Adrenal gland (tissue), 12 donors: ENCODE results near the gene PRKCB. TPM values are rescaled to one million over a fixed set of nuclear protein-coding genes. Genes with fewer than 3 reads are reported as not detected.

Experiments used
- DNase-seq, 7 donors: peaks; one replicate each; pipeline ENCODE4 v3.0.0-alpha.2; 2019 to 2020
- H3K27ac ChIP-seq, 5 donors: fragments of 200-600 bp; sonication (generic) in 4 of 5; 1 replicate in 3 of 5; 2 replicates in 2 of 5; pipeline versions ENCODE4 v1.5.1 to v1.8.0; 2016 to 2020; ENCODE audit warnings: mild to moderate bottlenecking in 1 of 5
- H3K27me3 ChIP-seq: fragments of 200-600 bp; 2 replicates; pipeline ENCODE4 v1.8.0; 2021
- H3K36me3 ChIP-seq, 2 donors: fragments of 200-600 bp; replicated peaks in 1 of 2; 1 replicate in 1 of 2; 2 replicates in 1 of 2; pipeline versions ENCODE4 v1.5.1 to v1.8.0; 2018 to 2022
- H3K4me1 ChIP-seq, 2 donors: fragments of 200-600 bp; replicated peaks in 1 of 2; 1 replicate in 1 of 2; 2 replicates in 1 of 2; pipeline versions ENCODE4 v1.5.1 to v1.8.0; 2018 to 2021
- H3K4me3 ChIP-seq, 4 donors: fragments of 200-600 bp; sonication (generic) in 3 of 4; one replicate each; pipeline ENCODE4 v1.5.1; 2016 to 2018
- H3K9me3 ChIP-seq, 3 donors: fragments of 200-600 bp; sonication (generic) in 1 of 3; replicated peaks in 1 of 3; 1 replicate in 2 of 3; 2 replicates in 1 of 3; pipeline versions ENCODE4 v1.5.1 to v1.8.0; 2016 to 2021
- POLR2A ChIP-seq, 2 donors: fragments of 450-650 bp; IDR thresholded peaks; one replicate each; pipeline ENCODE4 v1.6.1; 2017; ENCODE audit warnings: antibody characterized with exemption in 2 of 2, mild to moderate bottlenecking in 2 of 2, moderate library complexity in 1 of 2
- WGBS, 4 donors: extraction: QIAGEN DNeasy Blood & Tissue Kit in 2 of 4; methylation state at CpG; one replicate each; pipeline versions ENCODE4 v1.1.5 to v1.1.7; 2013 to 2017; 5-methylcytosine and 5-hydroxymethylcytosine counted together
- intact Hi-C, 2 donors: fragments of 100-400 bp; cut with DNase I; formaldehyde crosslinking; loops; one replicate each; pipeline versions ENCODE4 v1.14.1 to v1.15.0; 2022 to 2023
- polyA plus RNA-seq, 3 donors: library from polyadenylated mRNA; stranded (reverse); fragments of 200-250 nt in 2 of 3; fragments of 350-450 nt in 1 of 3; fragmentation: Illumina TruSeq in 1 of 3; extraction: RNeasy Lipid Tissue Mini Kit (QIAGEN cat#74804) in 1 of 3; gene quantifications; one replicate each; pipeline ENCODE4 v1.2.3, GENCODE V29; 2013 to 2014
- total RNA-seq, 9 donors: library from RNA; depleted of rRNA in 4 of 9; stranded (reverse); fragments of >200 nt in 4 of 9; fragments of 120-200 nt in 1 of 9; fragmentation: NEBNext Ultra II Directional in 1 of 9; extraction: Animal tissue kit (Norgen Biotek cat#: 25700) in 1 of 9; gene quantifications; one replicate each; pipeline versions ENCODE4 v1.1.0 to v1.2.4, GENCODE V29; 2013 to 2023
- TF ChIP-seq, protein P1 (sequence below), 6 experiments: fragments of 450-650 bp in 4 of 6; fragments of 200-600 bp in 2 of 6; sonication (generic) in 1 of 6; IDR thresholded peaks; 1 replicate in 5 of 6; 2 replicates in 1 of 6; pipeline versions ENCODE4 v1.5.1 to v1.8.0; 2016 to 2021; ENCODE audit warnings: antibody characterized with exemption in 6 of 6, mild to moderate bottlenecking in 2 of 6, moderate library complexity in 1 of 6
- donor health status: healthy with polysubstance abuse.
- donor health status: Bipolar disorder and iron deficiency.
- donor health status: DM: yes; HTN: yes; CAD: no.
- donor health status: DM: no; HTN: no; CAD: no.
- donor health status: DM: no; HTN: no; CAD: no.
- donor health status: DM: yes; HTN: yes; CAD: no.

Gene PRKCB
- total and polyA plus RNA-seq, 12 donors, result 0.54 to 8.0 (median 3.0) TPM

DNA sequence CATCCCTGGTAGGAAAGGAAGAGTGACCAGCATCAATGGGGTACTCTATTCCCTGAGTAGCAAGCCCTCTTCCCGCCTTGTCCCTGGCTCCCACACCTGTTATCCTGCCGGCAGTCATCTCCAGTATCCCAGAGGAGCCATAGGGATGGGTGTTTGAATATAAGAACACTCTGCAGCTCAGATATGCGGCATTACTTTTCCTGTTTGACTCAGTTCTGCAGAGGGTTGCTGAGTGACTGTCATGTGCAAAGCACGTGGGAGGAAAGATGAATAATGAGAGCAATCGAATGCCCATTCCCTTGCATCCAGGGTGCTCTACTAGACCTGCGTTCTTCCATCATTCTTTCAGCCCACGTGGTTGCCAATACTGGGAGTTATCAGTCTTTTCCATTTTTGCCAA lies 115.1 kb downstream of the PRKCB start:
- H3K4me1 ChIP-seq, result no peaks in the 10 kb centered on the region
- H3K36me3 ChIP-seq, result no peaks in the 10 kb centered on the region
- peak in 1 of 7 donors; percentile 3 for DNase-seq
- no peak overlapping the region for H3K4me3 ChIP-seq
- intact Hi-C loops, result no loop called here
- TF ChIP-seq, protein P1, sequence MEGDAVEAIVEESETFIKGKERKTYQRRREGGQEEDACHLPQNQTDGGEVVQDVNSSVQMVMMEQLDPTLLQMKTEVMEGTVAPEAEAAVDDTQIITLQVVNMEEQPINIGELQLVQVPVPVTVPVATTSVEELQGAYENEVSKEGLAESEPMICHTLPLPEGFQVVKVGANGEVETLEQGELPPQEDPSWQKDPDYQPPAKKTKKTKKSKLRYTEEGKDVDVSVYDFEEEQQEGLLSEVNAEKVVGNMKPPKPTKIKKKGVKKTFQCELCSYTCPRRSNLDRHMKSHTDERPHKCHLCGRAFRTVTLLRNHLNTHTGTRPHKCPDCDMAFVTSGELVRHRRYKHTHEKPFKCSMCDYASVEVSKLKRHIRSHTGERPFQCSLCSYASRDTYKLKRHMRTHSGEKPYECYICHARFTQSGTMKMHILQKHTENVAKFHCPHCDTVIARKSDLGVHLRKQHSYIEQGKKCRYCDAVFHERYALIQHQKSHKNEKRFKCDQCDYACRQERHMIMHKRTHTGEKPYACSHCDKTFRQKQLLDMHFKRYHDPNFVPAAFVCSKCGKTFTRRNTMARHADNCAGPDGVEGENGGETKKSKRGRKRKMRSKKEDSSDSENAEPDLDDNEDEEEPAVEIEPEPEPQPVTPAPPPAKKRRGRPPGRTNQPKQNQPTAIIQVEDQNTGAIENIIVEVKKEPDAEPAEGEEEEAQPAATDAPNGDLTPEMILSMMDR (IDR thresholded peaks at IDR 0.05), result no peak
- no peak for TF ChIP-seq POLR2A (IDR thresholded peaks at IDR 0.05)
- H3K27ac ChIP-seq, result no peak overlapping the region
- H3K27me3 ChIP-seq, result no peaks in the 10 kb centered on the region
- no peaks in the 10 kb centered on the region for H3K9me3 ChIP-seq
- WGBS, 4 donors, result 42 to 48% (median 46%) methylated on average over 7 of the region's 7 CpGs

DNA sequence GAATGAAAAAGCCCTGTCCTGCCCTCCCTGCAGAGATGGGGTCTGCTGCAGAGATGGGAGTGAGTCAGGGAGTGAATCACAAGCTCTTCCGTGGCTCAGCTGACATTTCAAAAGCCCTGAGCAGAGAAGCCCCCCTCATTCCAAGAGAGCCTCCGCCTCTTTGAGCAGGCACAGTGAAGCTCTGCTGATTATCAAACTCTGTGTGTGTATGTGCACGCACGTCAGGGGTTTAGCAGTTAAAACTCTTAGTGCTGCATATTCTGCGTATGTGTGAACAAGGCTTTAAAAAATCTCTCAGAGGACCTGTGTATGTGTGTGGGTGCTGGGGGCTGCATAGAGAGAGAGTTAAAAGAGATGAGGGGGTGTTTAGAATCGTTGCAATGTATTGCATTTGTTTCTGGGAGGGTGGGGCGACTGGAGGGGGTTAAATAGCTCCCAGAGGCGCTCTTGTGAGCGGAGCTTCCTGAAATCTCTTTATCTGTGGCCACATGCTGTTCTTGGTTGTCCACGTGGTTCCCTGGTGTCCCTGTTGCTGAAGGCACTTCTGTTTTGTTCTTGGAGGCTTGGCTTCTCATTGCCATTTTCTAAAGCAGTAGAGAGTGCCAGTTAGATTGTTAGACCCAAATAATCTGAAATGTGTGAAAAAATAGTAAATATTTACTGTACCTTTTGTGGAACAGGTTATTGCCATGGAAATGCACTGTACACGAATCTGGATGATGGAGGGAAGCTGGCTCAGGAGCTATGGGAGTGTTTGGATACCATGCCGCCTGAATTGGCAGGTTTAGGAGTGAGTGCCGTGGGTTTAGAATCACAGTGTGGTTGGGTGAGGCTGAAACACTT lies 116.6 kb downstream of the PRKCB start:
- H3K9me3 ChIP-seq, result no peaks in the 10 kb centered on the region
- WGBS, 4 donors, result 16 to 20% (median 17%) methylated on average over 13 of the region's 13 CpGs
- H3K36me3 ChIP-seq, result no peaks in the 10 kb centered on the region
- H3K4me1 ChIP-seq, result no peaks in the 10 kb centered on the region
- intact Hi-C loops, result no loop called here
- H3K27me3 ChIP-seq, result no peaks in the 10 kb centered on the region
- DNase-seq, result peak in 3 of 7 donors; percentile 9 to 26 (median 16)
- no peak overlapping the region for H3K27ac ChIP-seq
- TF ChIP-seq POLR2A (IDR thresholded peaks at IDR 0.05), result no peak
- TF ChIP-seq, protein P1 (IDR thresholded peaks at IDR 0.05), result no peak
- no peak overlapping the region for H3K4me3 ChIP-seq

DNA sequence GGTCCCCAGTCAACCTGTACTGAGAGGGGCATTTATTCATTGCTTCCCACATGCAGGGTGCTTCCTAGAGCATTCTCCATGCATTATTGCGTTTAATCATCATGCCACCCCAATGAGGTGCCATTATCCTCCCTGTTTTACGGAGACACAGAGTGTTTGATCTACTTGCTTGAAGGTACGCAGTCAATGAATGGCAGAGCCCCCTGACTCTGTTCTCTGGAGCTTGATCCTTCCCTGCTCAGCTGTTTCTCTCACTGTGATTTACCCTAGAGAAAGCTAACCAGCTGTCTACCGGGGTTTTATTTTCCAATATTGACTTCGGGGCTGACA lies 117.2 kb downstream of the PRKCB start:
- 74 to 86% (median 81%) methylated on average over 5 of the region's 5 CpGs for WGBS, 4 donors
- Histone ChIP-seq H3K27me3 (no peaks in the 10 kb centered on the region), H3K4me1 (no peaks in the 10 kb centered on the region), H3K4me3 (no peak overlapping the region), H3K36me3 (no peaks in the 10 kb centered on the region), H3K9me3 (no peaks in the 10 kb centered on the region), H3K27ac (no peak overlapping the region)
- TF ChIP-seq, protein P1 (IDR thresholded peaks at IDR 0.05), result no peak
- intact Hi-C loops, result no loop called here
- no peak for DNase-seq

DNA sequence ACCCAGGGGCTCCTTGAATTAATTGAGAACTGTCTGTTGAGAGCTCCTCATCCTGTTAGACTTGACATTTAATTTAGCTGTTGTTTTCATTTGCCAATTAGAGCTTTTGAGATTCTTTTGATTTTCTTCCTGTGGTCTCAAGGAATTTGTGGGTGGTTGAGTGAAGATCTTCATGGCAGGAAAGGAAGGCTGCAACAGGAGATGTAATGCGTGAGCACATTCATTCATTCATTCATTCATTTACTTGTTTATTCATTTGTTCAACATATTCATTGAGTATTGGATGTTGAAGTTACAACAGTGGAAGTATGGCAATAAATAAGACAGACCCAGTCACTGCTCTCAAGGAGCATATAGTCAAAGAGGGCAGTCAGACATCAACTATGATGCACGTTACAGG lies 117.7 kb downstream of the PRKCB start:
- intact Hi-C loops, result no loop called here
- Histone ChIP-seq H3K4me3 (no peak overlapping the region), H3K4me1 (no peaks in the 10 kb centered on the region), H3K9me3 (no peaks in the 10 kb centered on the region), H3K27me3 (no peaks in the 10 kb centered on the region), H3K36me3 (no peaks in the 10 kb centered on the region), H3K27ac (no peak overlapping the region)
- no peak for DNase-seq
- TF ChIP-seq, protein P1 (IDR thresholded peaks at IDR 0.05), result no peak
- TF ChIP-seq POLR2A (IDR thresholded peaks at IDR 0.05), result no peak
- 52 to 69% (median 61%) methylated on average over 2 of the region's 2 CpGs for WGBS, 4 donors
